Naive thymus-derived CD4-positive, alpha-beta T cell (primary cell): Measurements from ENCODE around the gene NRXN3. TPM values are rescaled to one million over a fixed set of nuclear protein-coding genes. Genes with fewer than 3 reads are reported as not detected.

ENCODE experiments used
- ATAC-seq: fragments of 150-1000 bp; cut with Tn5 transposase; 2 replicates; pipeline ENCODE4 v1.10.0; 2021; ENCODE audit warnings: mild to moderate bottlenecking, moderate library complexity
- CTCF ChIA-PET: fragments of 350-600 bp; sonication (Branson Sonifier 250); formaldehyde crosslinking; loops from one replicate; lab custom pipeline; 2021; ENCODE audit warnings: antibody characterized with exemption; lab: Charles Lee
- POLR2A ChIA-PET: fragments of 350-600 bp; sonication (Branson Sonifier 250); formaldehyde crosslinking; loops from one replicate; lab custom pipeline; 2021; ENCODE audit warnings: antibody characterized with exemption, inconsistent platforms; lab: Charles Lee
- DNase-seq, 9 donors: peaks; one replicate each; pipeline versions ENCODE4 v3.0.0 to v3.0.0-alpha.2; 2020 to 2022; ENCODE audit warnings: mixed read lengths in 1 of 9
- H3K27ac ChIP-seq: one replicate; pipeline ENCODE4 v1.7.0; 2013; ENCODE audit warnings: mild to moderate bottlenecking, low read depth, low read length, moderate library complexity
- H3K27me3 ChIP-seq, 2 donors: one replicate each; pipeline ENCODE4 v1.7.0; 2013; ENCODE audit warnings: low read length in 2 of 2, mild to moderate bottlenecking in 2 of 2, moderate library complexity in 2 of 2; ENCODE audit not compliant: control insufficient read depth in 2 of 2, insufficient read depth in 2 of 2
- H3K36me3 ChIP-seq, 3 experiments: 1 replicate in 2 of 3; 2 replicates in 1 of 3; pipeline ENCODE4 v1.7.0; 2013; ENCODE audit warnings: low read length in 3 of 3, mild to moderate bottlenecking in 3 of 3, moderate library complexity in 1 of 3; ENCODE audit not compliant: insufficient read depth in 3 of 3, control insufficient read depth in 2 of 3
- H3K4me1 ChIP-seq, 2 donors: one replicate each; pipeline ENCODE4 v1.7.0; 2013; ENCODE audit warnings: low read length in 2 of 2, mild to moderate bottlenecking in 2 of 2, moderate library complexity in 1 of 2; ENCODE audit not compliant: control insufficient read depth in 2 of 2, insufficient read depth in 2 of 2
- H3K4me3 ChIP-seq: 2 replicates; pipeline ENCODE4 v1.7.0; 2013; ENCODE audit warnings: mild to moderate bottlenecking, low read length
- H3K9me3 ChIP-seq, 3 experiments: 1 replicate in 2 of 3; 2 replicates in 1 of 3; pipeline ENCODE4 v1.7.0; 2013; ENCODE audit warnings: low read length in 3 of 3; ENCODE audit not compliant: control insufficient read depth in 2 of 3
- H3K27ac Mint-ChIP-seq, 9 donors: one replicate each; pipeline ENCODE4 v1.8.0; 2020 to 2022; ENCODE audit warnings: mixed read lengths in 9 of 9, mild to moderate bottlenecking in 8 of 9, moderate library complexity in 5 of 9, inconsistent platforms in 2 of 9
- H3K27me3 Mint-ChIP-seq, 5 donors: one replicate each; pipeline ENCODE4 v1.8.0; 2021 to 2022; ENCODE audit warnings: mixed read lengths in 5 of 5, mild to moderate bottlenecking in 1 of 5
- H3K36me3 Mint-ChIP-seq, 5 donors: one replicate each; pipeline ENCODE4 v1.8.0; 2020 to 2022; ENCODE audit warnings: mixed read lengths in 5 of 5, mild to moderate bottlenecking in 3 of 5, inconsistent platforms in 1 of 5
- H3K4me1 Mint-ChIP-seq, 7 donors: one replicate each; pipeline ENCODE4 v1.8.0; 2020 to 2022; ENCODE audit warnings: mixed read lengths in 7 of 7, mild to moderate bottlenecking in 3 of 7, inconsistent platforms in 1 of 7
- H3K4me3 Mint-ChIP-seq, 10 donors: one replicate each; pipeline ENCODE4 v1.8.0; 2020 to 2022; ENCODE audit warnings: mild to moderate bottlenecking in 10 of 10, mixed read lengths in 10 of 10, moderate library complexity in 6 of 10, inconsistent platforms in 2 of 10
- H3K9me3 Mint-ChIP-seq, 11 donors: one replicate each; pipeline ENCODE4 v1.8.0; 2020 to 2022; ENCODE audit warnings: mixed read lengths in 11 of 11, mild to moderate bottlenecking in 4 of 11, inconsistent platforms in 1 of 11, moderate library complexity in 1 of 11
- intact Hi-C, 2 donors: fragments of 100-400 bp; cut with micrococcal nuclease; formaldehyde crosslinking; loops; one replicate each; pipeline ENCODE4 v1.15.1; 2023
- polyA plus RNA-seq, 2 donors: library from polyadenylated mRNA; unstranded; fragments of 300-500 nt; fragmentation: Illumina TruSeq; gene quantifications; one replicate each; pipeline ENCODE4 v1.2.3, GENCODE V29; 2021
- total RNA-seq, 6 experiments: library from RNA in 5 of 6; stranded (reverse) in 5 of 6; gene quantifications; 1 replicate in 5 of 6; 2 replicates in 1 of 6; pipeline ENCODE4 v1.2.3 and lab custom pipeline; 2021 to 2026

NRXN3 gene
- total and polyA plus RNA-seq, 7 experiments from 2014 or later, result not detected

GRCh38 chr14:78752518-78753188 lies 582.5 kb downstream of the NRXN3 start:
- peaks cover 0 to 5% (median 0%) of the 10 kb centered on the region in 5 donors for H3K27me3 Mint-ChIP-seq
- Histone ChIP-seq H3K27ac (no peak overlapping the region), H3K9me3 (no peaks in the 10 kb centered on the region), H3K4me1 (no peaks in the 10 kb centered on the region), H3K4me3 (no peak overlapping the region), H3K27me3 (no peaks in the 10 kb centered on the region), H3K36me3 (no peaks in the 10 kb centered on the region)
- ATAC-seq, result no peak
- H3K36me3 Mint-ChIP-seq, result no peaks in the 10 kb centered on the region
- peaks cover 0 to 1% (median 0%) of the 10 kb centered on the region in 7 donors for H3K4me1 Mint-ChIP-seq
- no peak overlapping the region for H3K27ac Mint-ChIP-seq
- H3K4me3 Mint-ChIP-seq, result no peak overlapping the region
- CTCF ChIA-PET, result no interaction called here
- DNase-seq, result no peak
- intact Hi-C loops, result no loop called here
- peaks cover 0 to 9% (median 0%) of the 10 kb centered on the region in 11 donors for H3K9me3 Mint-ChIP-seq
- POLR2A ChIA-PET, result no interaction called here

- no peaks in the 10 kb centered on the region for H3K36me3 Mint-ChIP-seq
Observed at GRCh38 chr14:78754059-78754458, 583.9 kb downstream of the NRXN3 start.

DNA sequence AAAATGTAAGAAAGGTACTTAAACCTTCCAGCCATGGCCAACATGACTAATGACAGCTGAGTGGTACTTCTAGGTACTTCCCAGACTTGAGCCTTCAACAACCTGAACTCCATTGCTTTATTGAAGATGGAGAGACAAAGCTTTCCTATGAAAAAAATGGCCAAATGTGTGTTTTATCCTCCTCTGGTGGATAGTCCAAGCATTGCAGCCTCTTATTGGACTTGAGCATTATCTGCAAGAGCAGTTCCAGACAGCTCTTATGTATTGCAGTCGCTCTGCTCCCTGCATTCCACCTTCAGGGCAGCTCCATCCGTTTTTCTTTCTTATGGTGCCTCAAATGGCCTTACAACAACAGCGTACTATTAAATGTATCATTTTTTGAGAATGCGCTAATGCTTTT lies 588.2 kb downstream of the NRXN3 start:
- Histone ChIP-seq H3K27ac (no peak overlapping the region), H3K27me3 (no peaks in the 10 kb centered on the region), H3K4me3 (no peak overlapping the region), H3K36me3 (no peaks in the 10 kb centered on the region), H3K9me3 (no peaks in the 10 kb centered on the region), H3K4me1 (no peaks in the 10 kb centered on the region)
- H3K36me3 Mint-ChIP-seq, result no peaks in the 10 kb centered on the region
- H3K27me3 Mint-ChIP-seq, result no peaks in the 10 kb centered on the region
- intact Hi-C loops, result no loop called here
- ChIA-PET CTCF (no interaction called here), POLR2A (no interaction called here)
- ATAC-seq, result no peak
- DNase-seq, result no peak
- H3K27ac Mint-ChIP-seq, result no peak overlapping the region
- no peak overlapping the region for H3K4me3 Mint-ChIP-seq
- H3K4me1 Mint-ChIP-seq, result no peaks in the 10 kb centered on the region
- H3K9me3 Mint-ChIP-seq, result peaks cover 0 to 5% (median 0%) of the 10 kb centered on the region in 11 donors

More at GRCh38 chr14:78754059-78754458, 583.9 kb downstream of the NRXN3 start:
- H3K4me1 ChIP-seq, result no peaks in the 10 kb centered on the region
- H3K9me3 Mint-ChIP-seq, result peaks cover 0 to 9% (median 0%) of the 10 kb centered on the region in 11 donors
- no peak for DNase-seq
- H3K27me3 Mint-ChIP-seq, result peaks cover 0 to 5% (median 0%) of the 10 kb centered on the region in 5 donors
- ATAC-seq, result no peak
- no peaks in the 10 kb centered on the region for H3K9me3 ChIP-seq
- H3K27ac Mint-ChIP-seq, result no peak overlapping the region
- no peaks in the 10 kb centered on the region for H3K4me1 Mint-ChIP-seq
- no peaks in the 10 kb centered on the region for H3K36me3 ChIP-seq
- no peak overlapping the region for H3K27ac ChIP-seq
- H3K27me3 ChIP-seq, result no peaks in the 10 kb centered on the region
- intact Hi-C loops, result no loop called here
- no peak overlapping the region for H3K4me3 ChIP-seq
- CTCF ChIA-PET, result no interaction called here
- H3K4me3 Mint-ChIP-seq, result no peak overlapping the region
- POLR2A ChIA-PET, result no interaction called here

- H3K27me3 Mint-ChIP-seq, result peaks cover 0 to 5% (median 0%) of the 10 kb centered on the region in 5 donors
- POLR2A ChIA-PET, result no interaction called here
Observed at GRCh38 chr14:78762331-78762730, 592.2 kb downstream of the NRXN3 start.

DNA sequence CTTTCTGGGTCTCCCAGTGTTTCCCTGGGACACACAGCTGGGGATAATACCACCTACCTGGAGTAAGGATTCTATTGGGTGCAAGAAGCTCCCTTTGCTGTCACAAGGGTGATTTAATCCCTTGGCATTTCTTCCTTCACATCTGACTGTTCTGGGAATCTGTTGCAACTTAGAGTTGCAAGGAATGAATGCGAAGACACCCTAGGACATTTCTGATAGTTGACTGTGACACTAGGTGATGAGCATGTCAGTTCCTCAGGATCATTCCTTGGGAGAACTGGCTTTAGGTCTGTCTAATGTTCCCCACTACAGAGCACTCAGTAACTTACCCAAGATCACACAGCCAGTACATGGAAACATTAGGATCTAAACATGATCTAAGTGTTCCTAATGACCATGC lies 593.6 kb downstream of the NRXN3 start:
- H3K9me3 Mint-ChIP-seq, result peaks cover 0 to 4% (median 0%) of the 10 kb centered on the region in 11 donors

More at GRCh38 chr14:78762331-78762730, 592.2 kb downstream of the NRXN3 start:
- Mint-ChIP-seq H3K4me1 (no peaks in the 10 kb centered on the region), H3K36me3 (no peaks in the 10 kb centered on the region), H3K4me3 (no peak overlapping the region), H3K9me3 (peaks cover 0 to 4% (median 0%) of the 10 kb centered on the region in 11 donors), H3K27ac (no peak overlapping the region)
- H3K36me3 ChIP-seq, result no peaks in the 10 kb centered on the region
- ATAC-seq (no peak), DNase-seq (no peak)
- no peaks in the 10 kb centered on the region for H3K4me1 ChIP-seq
- intact Hi-C loops, result no loop called here
- no peaks in the 10 kb centered on the region for H3K9me3 ChIP-seq
- no peak overlapping the region for H3K27ac ChIP-seq
- H3K4me3 ChIP-seq, result no peak overlapping the region
- CTCF ChIA-PET, result no interaction called here
- H3K27me3 ChIP-seq, result no peaks in the 10 kb centered on the region

DNA sequence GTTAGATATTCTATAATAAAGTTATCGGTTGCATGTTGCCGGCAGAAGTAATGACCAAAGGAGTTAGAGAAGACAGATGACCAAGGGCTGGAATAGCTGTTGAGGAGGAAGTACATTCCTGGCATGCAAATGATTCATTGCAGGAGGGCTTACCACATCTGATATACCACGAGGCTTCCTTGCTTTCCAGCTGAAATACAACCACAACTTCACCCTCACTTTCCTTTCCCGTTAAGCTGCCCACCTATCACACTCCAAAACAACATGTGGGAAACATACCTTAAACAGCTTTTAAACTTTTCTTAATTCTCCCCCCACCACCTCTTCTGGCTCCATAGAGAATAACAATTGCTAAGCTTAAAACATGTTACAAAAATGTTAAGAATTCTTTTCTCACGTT lies 594.1 kb downstream of the NRXN3 start:
- no peaks in the 10 kb centered on the region for H3K4me1 ChIP-seq
- H3K4me1 Mint-ChIP-seq, result no peaks in the 10 kb centered on the region

More for the DNA sequence above, 593.6 kb downstream of the NRXN3 start:
- H3K27ac Mint-ChIP-seq, result no peak overlapping the region
- H3K27me3 Mint-ChIP-seq, result peaks cover 0 to 5% (median 0%) of the 10 kb centered on the region in 5 donors
- intact Hi-C loops, result no loop called here
- ChIA-PET POLR2A (no interaction called here), CTCF (no interaction called here)
- Histone ChIP-seq H3K27ac (no peak overlapping the region), H3K4me3 (no peak overlapping the region), H3K36me3 (no peaks in the 10 kb centered on the region), H3K9me3 (no peaks in the 10 kb centered on the region), H3K27me3 (no peaks in the 10 kb centered on the region), H3K4me1 (no peaks in the 10 kb centered on the region)
- no peaks in the 10 kb centered on the region for H3K36me3 Mint-ChIP-seq
- ATAC-seq, result no peak
- no peak overlapping the region for H3K4me3 Mint-ChIP-seq
- H3K4me1 Mint-ChIP-seq, result no peaks in the 10 kb centered on the region
- DNase-seq, result no peak

GRCh38 chr14:78764645-78765044 lies 594.5 kb downstream of the NRXN3 start:
- H3K27me3 ChIP-seq, result no peaks in the 10 kb centered on the region
- ATAC-seq (no peak), DNase-seq (no peak)
- Mint-ChIP-seq H3K27ac (no peak overlapping the region), H3K4me3 (no peak overlapping the region), H3K27me3 (peaks cover 0 to 5% (median 0%) of the 10 kb centered on the region in 5 donors), H3K9me3 (peaks cover 0 to 5% (median 1%) of the 10 kb centered on the region in 11 donors), H3K4me1 (no peaks in the 10 kb centered on the region), H3K36me3 (no peaks in the 10 kb centered on the region)
- no peak overlapping the region for H3K4me3 ChIP-seq
- ChIA-PET POLR2A (no interaction called here), CTCF (no interaction called here)
- H3K4me1 ChIP-seq, result no peaks in the 10 kb centered on the region
- no peaks in the 10 kb centered on the region for H3K36me3 ChIP-seq
- H3K27ac ChIP-seq, result no peak overlapping the region
- intact Hi-C loops, result no loop called here
- no peaks in the 10 kb centered on the region for H3K9me3 ChIP-seq

More for the DNA sequence above, 594.1 kb downstream of the NRXN3 start:
- CTCF ChIA-PET, result no interaction called here
- POLR2A ChIA-PET, result no interaction called here
- no peak overlapping the region for H3K27ac ChIP-seq
- H3K9me3 ChIP-seq, result no peaks in the 10 kb centered on the region
- ATAC-seq (no peak), DNase-seq (no peak)
- Mint-ChIP-seq H3K27me3 (peaks cover 0 to 5% (median 0%) of the 10 kb centered on the region in 5 donors), H3K27ac (no peak overlapping the region), H3K36me3 (no peaks in the 10 kb centered on the region), H3K4me3 (no peak overlapping the region), H3K9me3 (peaks cover 0 to 4% (median 0%) of the 10 kb centered on the region in 11 donors)
- no peaks in the 10 kb centered on the region for H3K36me3 ChIP-seq
- H3K4me3 ChIP-seq, result no peak overlapping the region
- H3K27me3 ChIP-seq, result no peaks in the 10 kb centered on the region
- intact Hi-C loops, result no loop called here
